AG04449 (cell line): Measurements from ENCODE around the gene PTTG1.

Source experiments
- CTCF ChIA-PET: fragments of 350-600 bp; formaldehyde crosslinking; extraction: SDS; loops from one replicate; lab custom pipeline; 2021; ENCODE audit warnings: antibody characterized with exemption; lab: Yijun Ruan, JAX
- POLR2A ChIA-PET: fragments of 400-600, 350-600 bp; formaldehyde crosslinking; extraction: SDS; loops from one replicate; lab custom pipeline; 2020; ENCODE audit warnings: antibody characterized with exemption, inconsistent platforms; lab: Yijun Ruan, JAX
- DNase-seq: peaks from one replicate; pipeline ENCODE4 v3.0.0-alpha.2; 2010; ENCODE audit warnings: low read depth, low spot score
- H3K4me3 ChIP-seq: 2 replicates; pipeline ENCODE4 v1.5.1; 2011; ENCODE audit warnings: low read depth, mild to moderate bottlenecking, control low read depth, low read length
- CTCF ChIP-seq: IDR thresholded peaks from one replicate; pipeline ENCODE4 v1.5.1; 2011; ENCODE audit warnings: mild to moderate bottlenecking, moderate library complexity, low read length, control low read depth, inconsistent platforms; ENCODE audit not compliant: insufficient read depth; ENCODE audit errors: missing control alignments

PTTG1 gene

DNA sequence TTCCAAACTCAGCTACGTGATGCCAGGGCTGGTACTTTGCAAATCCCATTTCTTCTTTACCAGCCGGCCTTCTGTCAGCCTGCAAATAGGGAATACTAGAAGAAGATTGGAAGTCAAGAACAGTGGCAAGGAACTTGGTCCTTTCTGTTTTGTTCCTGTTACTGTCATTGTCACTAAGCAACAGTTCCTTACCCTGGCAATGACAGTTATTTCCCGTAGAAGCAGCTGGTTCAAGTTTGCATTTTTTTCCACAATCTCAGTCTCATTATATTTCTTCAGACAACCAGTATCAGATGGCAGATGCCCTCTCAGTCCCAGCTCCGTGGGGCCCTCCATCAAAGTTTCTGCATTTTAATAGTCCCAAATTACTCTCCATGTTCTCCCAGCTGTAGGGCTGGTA is 42.1 kb upstream of the PTTG1 start:
- TF ChIP-seq CTCF, result no peak
- CTCF ChIA-PET, result interaction anchor here (1.2 to 3.7 kb wide), 7 partner anchors 9 to 359 kb away, joined by 3 to 19 read pairs (median 3); no protein-coding TSS in a partner anchor
- POLR2A ChIA-PET, result no interaction called here
- no peak overlapping the region for H3K4me3 ChIP-seq
- DNase-seq, result no peak

DNA sequence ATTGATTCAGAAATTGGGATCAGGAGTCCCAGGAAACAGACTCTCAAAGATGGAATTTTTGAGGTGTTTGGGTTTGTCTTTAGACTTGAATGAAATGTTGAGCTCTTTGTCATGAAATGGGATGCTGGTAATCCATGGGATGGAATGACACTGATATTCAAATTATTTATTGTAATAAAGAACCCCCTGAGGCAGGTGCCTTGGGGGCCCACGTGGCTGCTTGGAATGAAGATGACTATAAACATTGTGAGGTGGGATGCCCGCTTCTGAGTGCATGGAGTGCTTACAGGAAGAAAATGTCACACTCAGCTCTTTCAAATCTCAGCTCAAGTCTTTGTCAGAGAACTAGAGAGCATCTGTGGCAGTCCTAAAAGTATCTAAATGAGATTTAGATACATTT is 41.6 kb upstream of the PTTG1 start:
- POLR2A ChIA-PET, result no interaction called here

GRCh38 chr5:160382346-160382745 is 39.3 kb upstream of the PTTG1 start:
- no peak for DNase-seq
- ChIA-PET POLR2A (no interaction called here), CTCF (interaction anchor here (2.0 to 3.7 kb wide), 2 partner anchors 9 to 360 kb away, joined by 7 to 19 read pairs; no protein-coding TSS in a partner anchor)
- TF ChIP-seq CTCF, result no peak
- no peak overlapping the region for H3K4me3 ChIP-seq

More for the DNA sequence above, 41.6 kb upstream of the PTTG1 start:
- CTCF ChIA-PET, result interaction anchor here (1.2 to 3.7 kb wide), 7 partner anchors 8 to 360 kb away, joined by 3 to 19 read pairs (median 3); no protein-coding TSS in a partner anchor
- DNase-seq, result no peak
- no peak for TF ChIP-seq CTCF
- H3K4me3 ChIP-seq, result no peak overlapping the region

- CTCF ChIA-PET, result interaction anchor here (1.4 kb wide), 1 partner anchor 364 kb away, joined by 4 read pairs; no protein-coding TSS in a partner anchor
- TF ChIP-seq CTCF, result no peak
- POLR2A ChIA-PET, result no interaction called here
- H3K4me3 ChIP-seq, result no peak overlapping the region
- no peak for DNase-seq
Measured at GRCh38 chr5:160384681-160385080, 37.0 kb upstream of the PTTG1 start.

- ChIA-PET POLR2A (no interaction called here), CTCF (interaction anchor here (1.4 kb wide), 1 partner anchor 364 kb away, joined by 8 read pairs; no protein-coding TSS in a partner anchor)
- H3K4me3 ChIP-seq, result no peak overlapping the region
- DNase-seq, result no peak
- no peak for TF ChIP-seq CTCF
Measured at GRCh38 chr5:160385496-160385895, 36.2 kb upstream of the PTTG1 start.

DNA sequence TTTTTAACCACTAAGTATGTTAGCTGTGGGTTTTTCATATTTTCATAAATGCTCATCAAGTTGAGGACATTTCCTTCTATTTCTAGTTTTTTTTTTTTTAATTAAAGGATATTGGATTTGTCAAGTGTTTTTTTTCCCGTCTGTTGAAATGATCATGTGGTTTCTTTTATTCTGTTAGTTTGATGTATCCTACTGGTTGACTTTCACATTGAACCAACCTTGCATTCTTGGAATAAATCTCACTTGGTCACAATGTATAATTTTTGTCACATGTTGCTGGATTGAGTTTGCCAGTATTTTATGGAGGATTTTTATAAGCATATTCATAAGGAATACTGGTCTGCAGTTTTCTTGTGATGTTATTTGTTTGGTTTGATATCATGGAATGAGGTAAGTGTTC is 34.2 kb upstream of the PTTG1 start:
- POLR2A ChIA-PET, result no interaction called here
- DNase-seq, result no peak
- H3K4me3 ChIP-seq, result no peak overlapping the region
- TF ChIP-seq CTCF, result no peak
- CTCF ChIA-PET, result interaction anchor here (1.2 kb wide), 1 partner anchor 366 kb away, joined by 4 read pairs; no protein-coding TSS in a partner anchor
